Measurements from ENCODE around the gene BRD2. TPM values are rescaled to one million over a fixed set of nuclear protein-coding genes. Genes with fewer than 3 reads are reported as not detected.

The BRD2 gene
- total RNA-seq, 2 experiments from 2014 or later = 219 to 235 TPM

DNA sequence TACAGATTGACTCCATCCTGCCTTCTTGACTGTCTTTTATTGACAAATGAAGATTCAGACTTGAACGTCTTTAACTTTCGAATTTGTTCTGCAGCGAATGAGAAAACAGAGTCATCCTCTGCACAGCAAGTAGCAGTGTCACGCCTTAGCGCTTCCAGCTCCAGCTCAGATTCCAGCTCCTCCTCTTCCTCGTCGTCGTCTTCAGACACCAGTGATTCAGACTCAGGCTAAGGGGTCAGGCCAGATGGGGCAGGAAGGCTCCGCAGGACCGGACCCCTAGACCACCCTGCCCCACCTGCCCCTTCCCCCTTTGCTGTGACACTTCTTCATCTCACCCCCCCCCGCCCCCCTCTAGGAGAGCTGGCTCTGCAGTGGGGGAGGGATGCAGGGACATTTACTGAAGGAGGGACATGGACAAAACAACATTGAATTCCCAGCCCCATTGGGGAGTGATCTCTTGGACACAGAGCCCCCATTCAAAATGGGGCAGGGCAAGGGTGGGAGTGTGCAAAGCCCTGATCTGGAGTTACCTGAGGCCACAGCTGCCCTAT is 12.2 kb downstream of the BRD2 start:
- DNase-seq (no peak), ATAC-seq (no peak)
- ChIA-PET CTCF (interaction anchor here (0.7 to 17.0 kb wide), 12 partner anchors 13 to 142 kb away, joined by 3 to 364 read pairs (median 4); partner anchors contain the start of genes BRD2, HLA-DMA, HLA-DMB and TAP2), POLR2A (interaction anchor here (0.6 to 25.7 kb wide), 15 partner anchors 8 to 297 kb away, joined by 3 to 852 read pairs (median 6); partner anchors contain the start of genes BRD2, HLA-DMA, HLA-DMB and PSMB8)
- intact Hi-C loops (cut with micrococcal nuclease) = no loop called here
- Mint-ChIP-seq H3K4me1 (ENCODE audit: low read depth) (peaks cover 49% of the 10 kb centered on the region), H3K27ac (peak overlapping the region; percentile 30), H3K9me3 (no peaks in the 10 kb centered on the region), H3K27me3 (no peaks in the 10 kb centered on the region), H3K4me3 (no peak overlapping the region), H3K36me3 (ENCODE audit: low read depth) (peaks cover 64% of the 10 kb centered on the region)
- TF ChIP-seq, protein P1, sequence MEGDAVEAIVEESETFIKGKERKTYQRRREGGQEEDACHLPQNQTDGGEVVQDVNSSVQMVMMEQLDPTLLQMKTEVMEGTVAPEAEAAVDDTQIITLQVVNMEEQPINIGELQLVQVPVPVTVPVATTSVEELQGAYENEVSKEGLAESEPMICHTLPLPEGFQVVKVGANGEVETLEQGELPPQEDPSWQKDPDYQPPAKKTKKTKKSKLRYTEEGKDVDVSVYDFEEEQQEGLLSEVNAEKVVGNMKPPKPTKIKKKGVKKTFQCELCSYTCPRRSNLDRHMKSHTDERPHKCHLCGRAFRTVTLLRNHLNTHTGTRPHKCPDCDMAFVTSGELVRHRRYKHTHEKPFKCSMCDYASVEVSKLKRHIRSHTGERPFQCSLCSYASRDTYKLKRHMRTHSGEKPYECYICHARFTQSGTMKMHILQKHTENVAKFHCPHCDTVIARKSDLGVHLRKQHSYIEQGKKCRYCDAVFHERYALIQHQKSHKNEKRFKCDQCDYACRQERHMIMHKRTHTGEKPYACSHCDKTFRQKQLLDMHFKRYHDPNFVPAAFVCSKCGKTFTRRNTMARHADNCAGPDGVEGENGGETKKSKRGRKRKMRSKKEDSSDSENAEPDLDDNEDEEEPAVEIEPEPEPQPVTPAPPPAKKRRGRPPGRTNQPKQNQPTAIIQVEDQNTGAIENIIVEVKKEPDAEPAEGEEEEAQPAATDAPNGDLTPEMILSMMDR (IDR thresholded peaks at IDR 0.05) = no peak

DNA sequence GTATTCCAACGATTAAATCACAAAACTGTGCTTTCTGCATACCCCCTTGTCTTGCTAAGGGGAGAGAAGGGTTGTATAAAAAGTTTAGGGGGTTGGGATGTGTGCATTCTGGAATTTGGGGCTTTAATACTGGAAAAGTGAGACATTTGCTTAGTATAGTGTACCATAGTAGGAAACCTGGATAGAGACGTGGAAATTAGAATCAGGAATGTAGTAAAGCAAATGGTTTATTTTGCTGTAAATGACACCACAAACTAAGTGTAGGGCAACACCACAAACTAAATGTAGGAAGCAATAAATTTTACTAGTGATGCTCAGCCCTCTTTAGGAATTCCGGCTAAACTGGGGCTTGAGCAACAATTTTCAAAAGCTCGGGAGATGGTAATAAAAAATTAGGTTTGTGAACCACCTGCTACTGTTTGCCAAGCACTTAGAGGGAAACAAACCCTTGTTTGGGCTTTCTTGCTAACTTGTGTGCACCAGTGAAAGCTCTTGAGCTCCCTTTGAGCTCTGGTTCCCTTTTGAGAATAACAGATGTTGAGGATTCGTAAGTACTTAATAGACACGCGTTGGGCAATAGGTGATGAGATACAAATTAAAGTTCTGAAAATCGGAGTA is 13.8 kb downstream of the BRD2 start:
- no peak for ATAC-seq
- no peaks in the 10 kb centered on the region for H3K27me3 Mint-ChIP-seq
- no peak overlapping the region for H3K27ac Mint-ChIP-seq
- intact Hi-C loops (cut with micrococcal nuclease) = no loop called here
- TF ChIP-seq, protein P1 (IDR thresholded peaks at IDR 0.05) = no peak
- no peaks in the 10 kb centered on the region for H3K9me3 Mint-ChIP-seq
- ChIA-PET CTCF (interaction anchor here (0.8 to 14.8 kb wide), 6 partner anchors 29 to 226 kb away, joined by 3 to 364 read pairs (median 3); partner anchors contain the start of genes HLA-DMA, HLA-DMB and RING1), POLR2A (interaction anchor here (0.5 to 25.7 kb wide), 9 partner anchors 10 to 148 kb away, joined by 3 to 852 read pairs (median 3); partner anchors contain the start of genes BRD2, HLA-DMA, HLA-DMB and TAP2)
- H3K36me3 Mint-ChIP-seq (ENCODE audit: low read depth) = peaks cover 48% of the 10 kb centered on the region
- DNase-seq = no peak
- no peak overlapping the region for H3K4me3 Mint-ChIP-seq
- H3K4me1 Mint-ChIP-seq (ENCODE audit: low read depth) = peaks cover 32% of the 10 kb centered on the region

DNA sequence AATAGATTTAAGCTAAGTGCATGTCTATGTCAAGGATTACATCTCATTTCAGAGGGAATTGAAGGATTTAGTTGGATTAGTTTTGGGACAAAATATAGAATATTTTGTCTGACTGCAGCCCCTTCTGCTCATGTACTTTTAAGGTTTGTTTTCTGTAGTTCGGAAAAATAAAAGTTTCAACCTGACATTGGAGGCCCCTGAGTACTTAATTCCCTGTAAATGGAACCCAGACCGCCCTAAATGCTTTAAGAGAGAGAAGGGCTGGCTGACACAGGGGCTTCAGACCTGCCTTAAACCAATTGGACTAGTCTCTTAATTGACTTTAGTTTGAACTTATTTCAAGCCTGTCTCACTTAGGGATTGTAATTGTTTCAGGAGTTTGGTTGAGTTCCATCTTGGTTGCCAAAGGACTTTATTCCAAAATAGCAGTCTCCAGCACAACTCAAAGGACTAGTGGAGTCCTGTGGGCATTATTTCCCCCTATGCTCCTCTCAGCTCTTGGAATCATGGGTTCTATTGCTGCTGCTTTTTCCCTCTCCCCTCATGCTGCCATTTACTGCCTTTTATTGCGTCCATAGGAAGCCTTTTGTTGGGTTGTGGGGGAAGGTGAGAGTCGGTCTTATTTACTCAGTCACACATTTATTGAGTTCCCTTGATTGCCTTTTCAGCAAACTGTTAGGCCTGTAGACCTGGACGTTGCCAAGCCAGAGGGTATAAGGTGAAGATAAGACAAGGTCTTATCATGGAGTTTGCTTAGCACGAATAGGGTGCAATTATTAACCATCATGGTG is 14.5 kb downstream of the BRD2 start:
- CTCF ChIA-PET = interaction anchor here (0.8 to 14.8 kb wide), 10 partner anchors 9 to 115 kb away, joined by 3 to 364 read pairs (median 44); partner anchors contain the start of genes HLA-DMA and HLA-DMB
- Mint-ChIP-seq H3K27me3 (no peaks in the 10 kb centered on the region), H3K36me3 (ENCODE audit: low read depth) (peaks cover 41% of the 10 kb centered on the region), H3K9me3 (no peaks in the 10 kb centered on the region), H3K27ac (no peak overlapping the region), H3K4me1 (ENCODE audit: low read depth) (peaks cover 26% of the 10 kb centered on the region), H3K4me3 (no peak overlapping the region)
- ATAC-seq = no peak
- DNase-seq = no peak
- intact Hi-C loops (cut with micrococcal nuclease) = no loop called here
- POLR2A ChIA-PET = interaction anchor here (0.9 to 25.7 kb wide), 8 partner anchors 21 to 144 kb away, joined by 3 to 852 read pairs (median 5); partner anchors contain the start of genes BRD2, HLA-DMA, HLA-DMB and PSMB8
- TF ChIP-seq, protein P1 (IDR thresholded peaks at IDR 0.05) = no peak

DNA sequence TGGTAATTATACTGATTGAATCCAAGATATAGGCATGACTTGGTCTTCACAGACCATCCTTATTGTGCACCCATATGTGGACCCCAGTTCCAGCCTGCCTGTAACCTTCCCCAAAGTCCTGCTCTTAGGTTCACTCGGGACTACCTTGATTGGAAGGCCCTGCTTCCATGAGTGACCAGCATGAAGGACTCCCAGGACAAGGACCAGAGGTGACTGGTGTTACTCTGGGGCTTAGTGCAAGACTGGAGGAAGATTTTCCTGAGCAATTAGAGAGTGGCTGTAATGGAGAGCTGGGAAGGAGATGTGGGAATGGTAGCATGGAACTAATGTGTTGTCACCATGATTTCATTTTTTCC is 15.1 kb downstream of the BRD2 start:
- H3K27ac Mint-ChIP-seq = no peak overlapping the region
- POLR2A ChIA-PET = interaction anchor here (0.9 to 25.7 kb wide), 7 partner anchors 22 to 142 kb away, joined by 3 to 852 read pairs (median 4); partner anchors contain the start of genes BRD2, HLA-DMA, HLA-DMB and PSMB8
- TF ChIP-seq, protein P1 (IDR thresholded peaks at IDR 0.05) = no peak

More for the DNA sequence above, 15.1 kb downstream of the BRD2 start:
- no peak for ATAC-seq
- Mint-ChIP-seq H3K4me3 (no peak overlapping the region), H3K4me1 (ENCODE audit: low read depth) (peaks cover 23% of the 10 kb centered on the region), H3K9me3 (no peaks in the 10 kb centered on the region), H3K27me3 (no peaks in the 10 kb centered on the region), H3K36me3 (ENCODE audit: low read depth) (peaks cover 35% of the 10 kb centered on the region)
- DNase-seq = no peak
- intact Hi-C loops (cut with micrococcal nuclease) = no loop called here
- CTCF ChIA-PET = interaction anchor here (1.4 to 14.8 kb wide), 15 partner anchors 10 to 145 kb away, joined by 9 to 364 read pairs (median 40); partner anchors contain the start of genes BRD2, HLA-DMA, HLA-DMB and TAP2
